H9 (cell line): Measurements from ENCODE around the gene NEURL1. TPM values are rescaled to one million over a fixed set of nuclear protein-coding genes. Genes with fewer than 3 reads are reported as not detected.

ENCODE experiments used
- DNase-seq: peaks from one replicate; pipeline ENCODE4 v3.0.0-alpha.2; 2017
- H2AFZ ChIP-seq: one replicate; pipeline ENCODE4 v1.6.1; 2013; ENCODE audit warnings: mild to moderate bottlenecking, low read length, control low read depth, moderate library complexity
- H2AK5ac ChIP-seq: 2 replicates; pipeline ENCODE4 v1.6.1; 2013; ENCODE audit warnings: low read length, control low read depth, mixed read lengths; ENCODE audit not compliant: insufficient read length
- H2BK120ac ChIP-seq: one replicate; pipeline ENCODE4 v1.6.1; 2013; ENCODE audit warnings: low read depth, mild to moderate bottlenecking, low read length, control low read depth, inconsistent platforms; ENCODE audit not compliant: poor library complexity, severe bottlenecking
- H2BK12ac ChIP-seq: 2 replicates; pipeline ENCODE4 v1.6.1; 2013; ENCODE audit warnings: low read length, control low read depth, mixed read lengths, low read depth; ENCODE audit not compliant: insufficient read length
- H2BK15ac ChIP-seq: 2 replicates; pipeline ENCODE4 v1.6.1; 2013; ENCODE audit warnings: low read depth, low read length, control low read depth
- H2BK20ac ChIP-seq: one replicate; pipeline ENCODE4 v1.6.1; 2013; ENCODE audit warnings: low read depth, mild to moderate bottlenecking, low read length, control low read depth, inconsistent platforms; ENCODE audit not compliant: poor library complexity, severe bottlenecking
- H2BK5ac ChIP-seq: 2 replicates; pipeline ENCODE4 v1.6.1; 2013; ENCODE audit warnings: low read length, control low read depth, mixed read lengths; ENCODE audit not compliant: insufficient read length
- H3K14ac ChIP-seq: 2 replicates; pipeline ENCODE4 v1.6.1; 2013; ENCODE audit warnings: low read length, control low read depth; ENCODE audit not compliant: insufficient read depth
- H3K18ac ChIP-seq: 2 replicates; pipeline ENCODE4 v1.6.1; 2013; ENCODE audit warnings: low read depth, mild to moderate bottlenecking, mixed read lengths, low read length, control low read depth; ENCODE audit not compliant: insufficient read length
- H3K23ac ChIP-seq: 2 replicates; pipeline ENCODE4 v1.6.1; 2013; ENCODE audit warnings: low read length, control low read depth, mixed read lengths, low read depth; ENCODE audit not compliant: insufficient read length
- H3K23me2 ChIP-seq: 2 replicates; pipeline ENCODE4 v1.6.1; 2013; ENCODE audit warnings: low read depth, mild to moderate bottlenecking, mixed read lengths, low read length, control low read depth; ENCODE audit not compliant: insufficient read length, poor library complexity, severe bottlenecking
- H3K27ac ChIP-seq: 2 replicates; pipeline ENCODE4 v1.5.1; 2013; ENCODE audit warnings: low read length, control low read depth, mixed read lengths, low read depth; ENCODE audit not compliant: insufficient read length
- H3K27me3 ChIP-seq: 2 replicates; pipeline ENCODE4 v1.6.1; 2013; ENCODE audit warnings: low read length, control low read depth, inconsistent platforms; ENCODE audit not compliant: insufficient read depth
- H3K4ac ChIP-seq: 2 replicates; pipeline ENCODE4 v1.6.1; 2013; ENCODE audit warnings: low read depth, mild to moderate bottlenecking, control low read depth, inconsistent platforms, low read length, moderate library complexity
- H3K4me1 ChIP-seq: 2 replicates; pipeline ENCODE4 v1.6.1; 2013; ENCODE audit warnings: low read length, control low read depth, inconsistent platforms; ENCODE audit not compliant: insufficient read depth
- H3K4me2 ChIP-seq: 2 replicates; pipeline ENCODE4 v1.6.1; 2013; ENCODE audit warnings: low read length, control low read depth, mixed read lengths; ENCODE audit not compliant: insufficient read length, insufficient read depth
- H3K56ac ChIP-seq: 2 replicates; pipeline ENCODE4 v1.6.1; 2013; ENCODE audit warnings: low read depth, mild to moderate bottlenecking, mixed read lengths, low read length, control low read depth; ENCODE audit not compliant: insufficient read length
- H3K79me1 ChIP-seq: 2 replicates; pipeline ENCODE4 v1.6.1; 2013; ENCODE audit warnings: low read depth, mild to moderate bottlenecking, moderate library complexity, low read length, control low read depth, inconsistent platforms; ENCODE audit not compliant: insufficient read depth, poor library complexity, severe bottlenecking
- H3K79me2 ChIP-seq: 2 replicates; pipeline ENCODE4 v1.6.1; 2013; ENCODE audit warnings: low read length, control low read depth, inconsistent platforms; ENCODE audit not compliant: insufficient read depth
- H3K9ac ChIP-seq: 2 replicates; pipeline ENCODE4 v1.6.1; 2013; ENCODE audit warnings: low read length, control low read depth, mixed read lengths; ENCODE audit not compliant: insufficient read length; ENCODE audit errors: extremely low read depth
- H3K9me3 ChIP-seq: one replicate; pipeline ENCODE4 v1.6.1; 2013; ENCODE audit warnings: low read depth, low read length, inconsistent platforms; ENCODE audit not compliant: control insufficient read depth
- H3T11ph ChIP-seq: one replicate; pipeline ENCODE4 v1.6.1; 2013; ENCODE audit warnings: mild to moderate bottlenecking, low read length, control low read depth, inconsistent platforms
- H4K20me1 ChIP-seq: one replicate; pipeline ENCODE4 v1.6.1; 2013; ENCODE audit not compliant: control insufficient read depth, insufficient read length, insufficient read depth
- H4K5ac ChIP-seq: 2 replicates; pipeline ENCODE4 v1.6.1; 2013; ENCODE audit warnings: low read depth, mild to moderate bottlenecking, mixed read lengths, low read length, control low read depth; ENCODE audit not compliant: insufficient read length
- H4K8ac ChIP-seq: replicated peaks from 2 replicates; pipeline ENCODE4 v1.6.1; 2013; ENCODE audit warnings: low read length, control low read depth, mixed read lengths, low read depth; ENCODE audit not compliant: insufficient read length
- H4K91ac ChIP-seq: 2 replicates; pipeline ENCODE4 v1.6.1; 2013; ENCODE audit warnings: low read depth, mild to moderate bottlenecking, moderate library complexity, mixed read lengths, low read length, control low read depth; ENCODE audit not compliant: insufficient read length
- H3K27ac Mint-ChIP-seq, 3 experiments: 2 replicates in 2 of 3; 3 replicates in 1 of 3; pipeline ENCODE4 v1.8.0; 2020 to 2021; ENCODE audit warnings: mixed read lengths in 3 of 3, mild to moderate bottlenecking in 1 of 3, moderate library complexity in 1 of 3
- H3K27me3 Mint-ChIP-seq: 2 replicates; pipeline ENCODE4 v1.8.0; 2021; ENCODE audit warnings: low read depth, mild to moderate bottlenecking, moderate library complexity, mixed read lengths
- H3K36me3 Mint-ChIP-seq, 3 experiments: 2 replicates in 2 of 3; 3 replicates in 1 of 3; pipeline ENCODE4 v1.8.0; 2020 to 2021; ENCODE audit warnings: low read depth in 3 of 3, mixed read lengths in 3 of 3; ENCODE audit not compliant: insufficient read depth in 1 of 3
- H3K4me1 Mint-ChIP-seq, 2 experiments: 2 replicates each; pipeline ENCODE4 v1.8.0; 2020; ENCODE audit warnings: mixed read lengths in 2 of 2
- H3K4me3 Mint-ChIP-seq, 2 experiments: 2 replicates in 1 of 2; 3 replicates in 1 of 2; pipeline ENCODE4 v1.8.0; 2020 to 2021; ENCODE audit warnings: mild to moderate bottlenecking in 2 of 2, mixed read lengths in 2 of 2, moderate library complexity in 1 of 2
- H3K9me3 Mint-ChIP-seq, 2 experiments: 2 replicates in 1 of 2; 3 replicates in 1 of 2; pipeline ENCODE4 v1.8.0; 2020; ENCODE audit warnings: mild to moderate bottlenecking in 2 of 2, mixed read lengths in 2 of 2, moderate library complexity in 1 of 2
- WGBS: extraction: QIAGEN DNeasy Blood & Tissue Kit; methylation state at CpG from one replicate; pipeline ENCODE4 v1.1.7; 2013; ENCODE audit warnings: missing lambda C conversion rate, low lambda C conversion rate, mixed read lengths; ENCODE audit not compliant: insufficient read length; ENCODE audit errors: extremely low coverage; 5-methylcytosine and 5-hydroxymethylcytosine counted together
- total RNA-seq: library from RNA; stranded (reverse); gene quantifications from 2 replicates; pipeline ENCODE4 v1.2.1, GENCODE V29; 2021
- TF ChIP-seq, protein P1 (sequence below): fragments of 200-600 bp; sonication (generic); conservative IDR thresholded peaks from 3 replicates; pipeline ENCODE4 v1.8.0; 2021; ENCODE audit warnings: antibody characterized with exemption, mild to moderate bottlenecking

Gene NEURL1
- total RNA-seq, 1 experiment from 2014 or later = 1.2 TPM

DNA sequence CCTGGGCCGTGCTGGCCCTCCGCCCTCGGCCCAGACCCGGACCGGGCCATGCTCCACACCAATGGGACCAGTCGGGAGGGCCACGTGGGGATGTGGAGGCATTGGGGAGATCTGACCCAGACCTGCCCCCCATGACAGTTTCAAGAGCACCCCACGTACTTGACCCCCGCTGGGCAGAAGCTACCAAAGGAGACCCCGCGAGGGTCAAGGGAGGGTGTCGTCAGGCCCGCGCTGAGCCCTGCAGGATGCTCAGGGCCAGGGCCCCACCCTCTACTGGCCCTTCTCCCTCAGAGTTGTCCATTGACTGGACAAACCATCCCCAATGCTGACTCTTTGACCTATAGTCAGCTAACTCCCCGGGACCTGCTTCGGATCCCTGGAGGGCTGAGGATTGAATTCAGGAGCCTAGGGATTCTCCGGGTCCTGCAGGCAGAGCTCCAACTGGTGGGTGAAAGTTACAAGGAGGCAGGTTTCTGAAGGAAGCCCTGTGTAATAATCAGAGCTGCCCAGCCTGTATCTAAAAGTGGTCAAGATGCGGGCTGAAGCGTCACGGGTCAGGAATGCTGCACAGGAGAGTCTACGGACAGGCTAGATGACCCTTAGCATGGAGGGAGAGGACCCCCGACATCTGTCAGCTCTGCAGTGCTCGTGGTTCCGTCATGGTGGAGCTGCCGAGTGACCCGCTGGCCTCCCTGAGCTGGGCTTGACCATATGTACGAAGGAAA is 40.8 kb upstream of the NEURL1 start:
- Histone ChIP-seq H3K4ac (no peak overlapping the region), H2AFZ (no peak overlapping the region), H3K27me3 (no peaks in the 10 kb centered on the region), H3K9me3 (no peaks in the 10 kb centered on the region), H4K5ac (no peak overlapping the region), H3K4me1 (no peaks in the 10 kb centered on the region), H4K8ac (no peak overlapping the region), H3K18ac (no peak overlapping the region), H2BK15ac (no peak overlapping the region), H2BK5ac (no peak overlapping the region), H2AK5ac (no peak overlapping the region), H2BK120ac (no peak overlapping the region), H3K9ac (no peak overlapping the region), H3K23me2 (no peaks in the 10 kb centered on the region), H3K79me2 (no peaks in the 10 kb centered on the region), H4K20me1 (no peaks in the 10 kb centered on the region), H2BK20ac (no peak overlapping the region), H3K27ac (no peak overlapping the region), H3K79me1 (no peaks in the 10 kb centered on the region), H3K14ac (no peak overlapping the region), H3K4me2 (no peak overlapping the region), H3T11ph (no peak overlapping the region), H3K56ac (no peak overlapping the region), H4K91ac (no peak overlapping the region), H3K23ac (no peak overlapping the region), H2BK12ac (no peak overlapping the region)
- Mint-ChIP-seq H3K4me3 (no peak overlapping the region), H3K36me3 (peaks cover 4 to 16% (median 11%) of the 10 kb centered on the region in 3 experiments), H3K9me3 (no peaks in the 10 kb centered on the region), H3K4me1 (peaks cover 4 to 11% of the 10 kb centered on the region in 2 experiments; a peak in 3 of 4 replicates), H3K27me3 (no peaks in the 10 kb centered on the region; the same call in 1 of the 2 replicates), H3K27ac (no peak overlapping the region)
- TF ChIP-seq, protein P1, sequence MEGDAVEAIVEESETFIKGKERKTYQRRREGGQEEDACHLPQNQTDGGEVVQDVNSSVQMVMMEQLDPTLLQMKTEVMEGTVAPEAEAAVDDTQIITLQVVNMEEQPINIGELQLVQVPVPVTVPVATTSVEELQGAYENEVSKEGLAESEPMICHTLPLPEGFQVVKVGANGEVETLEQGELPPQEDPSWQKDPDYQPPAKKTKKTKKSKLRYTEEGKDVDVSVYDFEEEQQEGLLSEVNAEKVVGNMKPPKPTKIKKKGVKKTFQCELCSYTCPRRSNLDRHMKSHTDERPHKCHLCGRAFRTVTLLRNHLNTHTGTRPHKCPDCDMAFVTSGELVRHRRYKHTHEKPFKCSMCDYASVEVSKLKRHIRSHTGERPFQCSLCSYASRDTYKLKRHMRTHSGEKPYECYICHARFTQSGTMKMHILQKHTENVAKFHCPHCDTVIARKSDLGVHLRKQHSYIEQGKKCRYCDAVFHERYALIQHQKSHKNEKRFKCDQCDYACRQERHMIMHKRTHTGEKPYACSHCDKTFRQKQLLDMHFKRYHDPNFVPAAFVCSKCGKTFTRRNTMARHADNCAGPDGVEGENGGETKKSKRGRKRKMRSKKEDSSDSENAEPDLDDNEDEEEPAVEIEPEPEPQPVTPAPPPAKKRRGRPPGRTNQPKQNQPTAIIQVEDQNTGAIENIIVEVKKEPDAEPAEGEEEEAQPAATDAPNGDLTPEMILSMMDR = no peak
- DNase-seq = no peak
- no CpG with 5 or more reads among the region's 27 CpGs for WGBS
